Aorta (tissue), 5 donors: ENCODE measurements around the gene FGFBP1. TPM values are rescaled to one million over a fixed set of nuclear protein-coding genes. Genes with fewer than 3 reads are reported as not detected.

Experiments used
- ATAC-seq: fragments of 200-7000 bp; cut with Tn5 transposase; one replicate; pipeline ENCODE4 v1.9.1; 2022; ENCODE audit warnings: moderate library complexity; ENCODE audit not compliant: low FRiP score
- DNase-seq, 2 donors: peaks; one replicate each; pipeline ENCODE4 v3.0.0-alpha.2; 2020
- H3K27ac ChIP-seq, 2 donors: one replicate each; pipeline ENCODE4 v1.5.1; 2013; ENCODE audit warnings: low read length in 2 of 2, mild to moderate bottlenecking in 2 of 2, moderate library complexity in 2 of 2, control low read depth in 1 of 2, inconsistent platforms in 1 of 2, low read depth in 1 of 2
- H3K27me3 ChIP-seq, 2 donors: one replicate each; pipeline ENCODE4 v1.6.1; 2013; ENCODE audit warnings: control low read depth in 1 of 2, low read length in 1 of 2, mild to moderate bottlenecking in 1 of 2, moderate library complexity in 1 of 2; ENCODE audit not compliant: insufficient read depth in 2 of 2, control insufficient read depth in 1 of 2
- H3K36me3 ChIP-seq, 2 donors: one replicate each; pipeline ENCODE4 v1.6.1; 2013; ENCODE audit warnings: control low read depth in 1 of 2, low read length in 1 of 2, mild to moderate bottlenecking in 1 of 2; ENCODE audit not compliant: insufficient read depth in 2 of 2, control insufficient read depth in 1 of 2
- H3K4me1 ChIP-seq, 2 donors: one replicate each; pipeline ENCODE4 v1.6.1; 2013; ENCODE audit warnings: low read length in 2 of 2, control low read depth in 1 of 2, mild to moderate bottlenecking in 1 of 2, moderate library complexity in 1 of 2; ENCODE audit not compliant: insufficient read depth in 2 of 2, control insufficient read depth in 1 of 2
- H3K4me3 ChIP-seq, 2 donors: one replicate each; pipeline ENCODE4 v1.5.1; 2013; ENCODE audit warnings: low read length in 2 of 2, control low read depth in 1 of 2, mild to moderate bottlenecking in 1 of 2
- H3K9me3 ChIP-seq: one replicate; pipeline ENCODE4 v1.6.1; 2013; ENCODE audit warnings: mild to moderate bottlenecking, low read length; ENCODE audit not compliant: control insufficient read depth
- WGBS, 2 donors: extraction: QIAGEN DNeasy Blood & Tissue Kit; methylation state at CpG; one replicate each; pipeline ENCODE4 v1.1.7; 2013; 5-methylcytosine and 5-hydroxymethylcytosine counted together
- intact Hi-C, 2 donors: fragments of 100-400 bp; cut with DNase I; formaldehyde crosslinking; loops; one replicate each; pipeline versions ENCODE4 v1.14.2 to v1.15.0; 2022
- polyA plus RNA-seq, 2 donors: library from polyadenylated mRNA; stranded (reverse); fragments of 200-250 nt; gene quantifications; one replicate each; pipeline ENCODE4 v1.2.3, GENCODE V29; 2013
- total RNA-seq, 2 donors: library from RNA; stranded (reverse); fragmentation: NEBNext Ultra II Directional; extraction: Animal tissue kit (Norgen Biotek cat#: 25700); gene quantifications; one replicate each; pipeline ENCODE4 v1.2.1, GENCODE V29; 2021
- donor health status: healthy with polysubstance abuse.
- donor health status: Bipolar disorder and iron deficiency.
- donor health status: DM: no; HTN: no; CAD: no.
- donor health status: DM: no; HTN: no; CAD: no.
- donor health status: DM: yes; HTN: yes; CAD: no.

Gene FGFBP1
- total and polyA plus RNA-seq, 4 donors = 0.20 TPM; not detected in 3

GRCh38 chr4:15935504-15936402, 2.8 kb downstream of the FGFBP1 start:
- 23 to 25% methylated on average over 10 of the region's 10 CpGs for WGBS, 2 donors
- Histone ChIP-seq H3K27ac (no peak overlapping the region), H3K27me3 (no peaks in the 10 kb centered on the region), H3K4me3 (no peak overlapping the region), H3K36me3 (no peaks in the 10 kb centered on the region), H3K4me1 (no peaks in the 10 kb centered on the region), H3K9me3 (no peaks in the 10 kb centered on the region)
- no peak for ATAC-seq
- intact Hi-C loops = no loop called here
- no peak for DNase-seq

GRCh38 chr4:15934259-15934658, 4.3 kb downstream of the FGFBP1 start:
- Histone ChIP-seq H3K27me3 (no peaks in the 10 kb centered on the region), H3K4me1 (no peaks in the 10 kb centered on the region), H3K4me3 (no peak overlapping the region), H3K9me3 (no peaks in the 10 kb centered on the region), H3K36me3 (no peaks in the 10 kb centered on the region), H3K27ac (no peak overlapping the region)
- intact Hi-C loops = no loop called here
- ATAC-seq (no peak), DNase-seq (no peak)
- WGBS, 2 donors = 75 to 93% methylated on average over 3 of the region's 3 CpGs

- no peak overlapping the region for H3K4me3 ChIP-seq
- ATAC-seq = no peak
- no peaks in the 10 kb centered on the region for H3K9me3 ChIP-seq
- intact Hi-C loops = no loop called here
- DNase-seq = no peak
- H3K36me3 ChIP-seq = no peaks in the 10 kb centered on the region
- no peaks in the 10 kb centered on the region for H3K4me1 ChIP-seq
- no peak overlapping the region for H3K27ac ChIP-seq
- 93 to 95% methylated on average over 5 of the region's 5 CpGs for WGBS, 2 donors
- no peaks in the 10 kb centered on the region for H3K27me3 ChIP-seq
Observed at GRCh38 chr4:15931451-15932210, 6.9 kb downstream of the FGFBP1 start.

GRCh38 chr4:15930314-15930713, 8.2 kb downstream of the FGFBP1 start:
- H3K36me3 ChIP-seq = no peaks in the 10 kb centered on the region
- DNase-seq (no peak), ATAC-seq (no peak)
- intact Hi-C loops = no loop called here
- WGBS, 2 donors = 67 to 73% methylated on average over 7 of the region's 7 CpGs
- H3K9me3 ChIP-seq = no peaks in the 10 kb centered on the region
- no peak overlapping the region for H3K4me3 ChIP-seq
- H3K27ac ChIP-seq = no peak overlapping the region
- H3K4me1 ChIP-seq = no peaks in the 10 kb centered on the region
- H3K27me3 ChIP-seq = no peaks in the 10 kb centered on the region

- WGBS, 2 donors = 56 to 61% methylated on average over 3 of the region's 3 CpGs
- H3K4me3 ChIP-seq = no peak overlapping the region
- H3K36me3 ChIP-seq = no peaks in the 10 kb centered on the region
- ATAC-seq (no peak), DNase-seq (no peak)
- intact Hi-C loops = no loop called here
- no peaks in the 10 kb centered on the region for H3K9me3 ChIP-seq
- no peaks in the 10 kb centered on the region for H3K4me1 ChIP-seq
- H3K27me3 ChIP-seq = no peaks in the 10 kb centered on the region
- no peak overlapping the region for H3K27ac ChIP-seq
Observed at GRCh38 chr4:15929540-15929939, 9.0 kb downstream of the FGFBP1 start.

- intact Hi-C loops = no loop called here
- ATAC-seq = no peak
- H3K36me3 ChIP-seq = no peaks in the 10 kb centered on the region
- H3K27me3 ChIP-seq = no peaks in the 10 kb centered on the region
- H3K9me3 ChIP-seq = no peaks in the 10 kb centered on the region
- no peak overlapping the region for H3K27ac ChIP-seq
- H3K4me1 ChIP-seq = no peaks in the 10 kb centered on the region
- H3K4me3 ChIP-seq = no peak overlapping the region
- 80 to 88% methylated on average over 5 of the region's 5 CpGs for WGBS, 2 donors
- DNase-seq = no peak
Observed at GRCh38 chr4:15928883-15929282, 9.7 kb downstream of the FGFBP1 start.

- intact Hi-C loops = no loop called here
- Histone ChIP-seq H3K36me3 (no peaks in the 10 kb centered on the region), H3K9me3 (no peaks in the 10 kb centered on the region), H3K27me3 (no peaks in the 10 kb centered on the region), H3K4me1 (no peaks in the 10 kb centered on the region), H3K27ac (no peak overlapping the region), H3K4me3 (no peak overlapping the region)
- ATAC-seq (no peak), DNase-seq (no peak)
- 27% methylated on average over 7 of the region's 7 CpGs for WGBS, 2 donors
Observed at GRCh38 chr4:15926486-15926885, 12.1 kb downstream of the FGFBP1 start.

- 20 to 28% methylated on average over 3 of the region's 3 CpGs for WGBS, 2 donors
- Histone ChIP-seq H3K27ac (no peak overlapping the region), H3K4me1 (no peaks in the 10 kb centered on the region), H3K4me3 (no peak overlapping the region), H3K27me3 (no peaks in the 10 kb centered on the region), H3K36me3 (no peaks in the 10 kb centered on the region), H3K9me3 (no peaks in the 10 kb centered on the region)
- no peak for DNase-seq
- intact Hi-C loops = no loop called here
- no peak for ATAC-seq
Observed at GRCh38 chr4:15925830-15926229, 12.7 kb downstream of the FGFBP1 start.

GRCh38 chr4:15921592-15921932, 17.0 kb downstream of the FGFBP1 start:
- no peak for ATAC-seq
- H3K9me3 ChIP-seq = no peaks in the 10 kb centered on the region
- intact Hi-C loops = no loop called here

More at GRCh38 chr4:15921592-15921932, 17.0 kb downstream of the FGFBP1 start:
- no peaks in the 10 kb centered on the region for H3K4me1 ChIP-seq
- H3K27me3 ChIP-seq = no peaks in the 10 kb centered on the region
- 99 to 100% methylated on average over 1 of the region's 1 CpG for WGBS, 2 donors
- DNase-seq = no peak
- H3K4me3 ChIP-seq = no peak overlapping the region
- no peak overlapping the region for H3K27ac ChIP-seq
- H3K36me3 ChIP-seq = no peaks in the 10 kb centered on the region
